Breast epithelium (tissue), 3 donors: Measurements from ENCODE around the gene OR6S1.

ENCODE experiments used
- CTCF ChIP-seq, 3 donors: fragments of 450-650 bp; IDR thresholded peaks; one replicate each; pipeline ENCODE4 v1.5.1; 2016 to 2017; ENCODE audit warnings: antibody characterized with exemption in 3 of 3, mild to moderate bottlenecking in 3 of 3, moderate library complexity in 3 of 3
- POLR2A ChIP-seq: fragments of 450-650 bp; IDR thresholded peaks from one replicate; pipeline ENCODE4 v1.6.1; 2016; ENCODE audit warnings: antibody characterized with exemption, mild to moderate bottlenecking, moderate library complexity
- POLR2AphosphoS5 ChIP-seq, 3 donors: sonication (generic); formaldehyde crosslinking; IDR thresholded peaks; one replicate each; pipeline ENCODE4 v1.6.1; 2017; ENCODE audit warnings: antibody characterized with exemption in 3 of 3

- no peak for TF ChIP-seq CTCF (IDR thresholded peaks at IDR 0.05)
- TF ChIP-seq POLR2A: no peak
- no peak for TF ChIP-seq POLR2AphosphoS5 (IDR thresholded peaks at IDR 0.05)
These were observed 45.1 kb upstream of the OR6S1 start for GRCh38 chr14:20686386-20687143.
